ENCODE measurements around the gene GAA. TPM values are rescaled to one million over a fixed set of nuclear protein-coding genes. Genes with fewer than 3 reads are reported as not detected.

GAA gene
- total and polyA plus RNA-seq, 4 donors: 21.3 to 58.7 (median 37.0) TPM

GRCh38 chr17:80110447-80110812, 9.0 kb downstream of the GAA start:
- H3K27me3 ChIP-seq (ENCODE audit: control insufficient read depth in 4 of 4, insufficient read depth in 4 of 4, low read length in 3 of 4): no peaks in the 10 kb centered on the region
- H3K9ac ChIP-seq (ENCODE audit: low read depth in 1 of 2, low read length in 2 of 2): no peak overlapping the region
- no peak overlapping the region for H3K27ac ChIP-seq (ENCODE audit: low read depth in 1 of 2, low read length in 2 of 2)
- no peaks in the 10 kb centered on the region for H3K9me3 ChIP-seq (ENCODE audit: control insufficient read depth in 4 of 4, low read length in 3 of 4)
- DNase-seq (ENCODE audit: low spot score): peak; percentile 29
- no peak overlapping the region for H3K4me3 ChIP-seq (ENCODE audit: low read depth in 1 of 3, low read length in 3 of 3)
- 86% methylated on average over 9 of the region's 9 CpGs for WGBS
- peaks cover 0 to 3% (median 1%) of the 10 kb centered on the region in 4 donors for H3K36me3 ChIP-seq (ENCODE audit: control insufficient read depth in 4 of 4, insufficient read depth in 3 of 4, low read depth in 1 of 4, low read length in 3 of 4)
- TF ChIP-seq REST (IDR thresholded peaks at IDR 0.05): no peak
- no peak for TF ChIP-seq FOXA2 (IDR thresholded peaks at IDR 0.05)
- TF ChIP-seq ATF3 (IDR thresholded peaks at IDR 0.05): no peak
- TF ChIP-seq JUND (IDR thresholded peaks at IDR 0.05): no peak
- no peak for TF ChIP-seq NR2F2 (IDR thresholded peaks at IDR 0.05)
- TF ChIP-seq RAD21 (IDR thresholded peaks at IDR 0.05): no peak
- TF ChIP-seq FOXA1 (IDR thresholded peaks at IDR 0.05): no peak
- TF ChIP-seq MAX (IDR thresholded peaks at IDR 0.05): no peak
- no peak for TF ChIP-seq YY1 (IDR thresholded peaks at IDR 0.05)
- TF ChIP-seq SP1 (IDR thresholded peaks at IDR 0.05): no peak
- TF ChIP-seq CTCF (IDR thresholded peaks at IDR 0.05; ENCODE audit: low read depth, low read length, missing input control): no peak
- no peak for TF ChIP-seq EGR1 (IDR thresholded peaks at IDR 0.05; ENCODE audit: low read depth in 2 of 2)
- no peak for TF ChIP-seq ZBTB33 (IDR thresholded peaks at IDR 0.05)
- TF ChIP-seq GABPA (IDR thresholded peaks at IDR 0.05 in 1 of 2, conservative IDR thresholded peaks at IDR 0.05 in 1 of 2): no peak
- no peak for TF ChIP-seq HNF4A (conservative IDR thresholded peaks at IDR 0.05)
- no peak for TF ChIP-seq TAF1 (conservative IDR thresholded peaks at IDR 0.05)
- no peaks in the 10 kb centered on the region for H3K4me1 ChIP-seq (ENCODE audit: control insufficient read depth in 4 of 4, insufficient read depth in 4 of 4, low read length in 3 of 4)
